Fibroblast of mammary gland (primary cell): ENCODE measurements around the gene GTF2IRD1.

Experiments used
- DNase-seq: peaks from one replicate; pipeline ENCODE4 v3.0.0-alpha.2; 2010; ENCODE audit warnings: low read depth
- H3K4me3 ChIP-seq: 2 replicates; pipeline ENCODE4 v1.5.1; 2011; ENCODE audit warnings: low read depth, mild to moderate bottlenecking, low read length, moderate library complexity; ENCODE audit not compliant: control insufficient read depth
- TF ChIP-seq, protein P1 (sequence below): conservative IDR thresholded peaks from 2 replicates; pipeline ENCODE4 v1.5.1; 2011; ENCODE audit warnings: low read depth, low read length, inconsistent platforms; ENCODE audit not compliant: control insufficient read depth, insufficient read depth

GTF2IRD1 gene

DNA sequence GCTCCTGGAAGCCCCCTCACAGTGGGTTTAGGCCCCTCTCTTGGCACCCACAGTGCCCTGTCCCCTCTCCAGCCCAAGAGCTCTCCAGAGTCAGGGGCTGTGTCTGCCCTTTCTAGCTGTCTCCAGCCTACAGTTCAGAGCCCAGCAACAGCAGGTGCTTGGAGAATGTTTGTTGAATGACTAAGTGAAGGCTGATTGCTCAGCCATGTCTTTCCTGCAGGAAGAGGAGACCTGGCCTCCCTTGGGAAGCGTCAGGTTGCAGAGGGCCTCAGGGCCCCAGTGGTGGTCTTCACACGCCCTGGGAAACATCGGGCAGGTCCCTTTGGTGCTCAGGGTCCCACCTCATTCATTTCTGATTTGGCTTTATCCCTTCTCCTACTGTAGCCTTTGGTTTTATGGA is 62.5 kb downstream of the GTF2IRD1 start:
- TF ChIP-seq, protein P1, sequence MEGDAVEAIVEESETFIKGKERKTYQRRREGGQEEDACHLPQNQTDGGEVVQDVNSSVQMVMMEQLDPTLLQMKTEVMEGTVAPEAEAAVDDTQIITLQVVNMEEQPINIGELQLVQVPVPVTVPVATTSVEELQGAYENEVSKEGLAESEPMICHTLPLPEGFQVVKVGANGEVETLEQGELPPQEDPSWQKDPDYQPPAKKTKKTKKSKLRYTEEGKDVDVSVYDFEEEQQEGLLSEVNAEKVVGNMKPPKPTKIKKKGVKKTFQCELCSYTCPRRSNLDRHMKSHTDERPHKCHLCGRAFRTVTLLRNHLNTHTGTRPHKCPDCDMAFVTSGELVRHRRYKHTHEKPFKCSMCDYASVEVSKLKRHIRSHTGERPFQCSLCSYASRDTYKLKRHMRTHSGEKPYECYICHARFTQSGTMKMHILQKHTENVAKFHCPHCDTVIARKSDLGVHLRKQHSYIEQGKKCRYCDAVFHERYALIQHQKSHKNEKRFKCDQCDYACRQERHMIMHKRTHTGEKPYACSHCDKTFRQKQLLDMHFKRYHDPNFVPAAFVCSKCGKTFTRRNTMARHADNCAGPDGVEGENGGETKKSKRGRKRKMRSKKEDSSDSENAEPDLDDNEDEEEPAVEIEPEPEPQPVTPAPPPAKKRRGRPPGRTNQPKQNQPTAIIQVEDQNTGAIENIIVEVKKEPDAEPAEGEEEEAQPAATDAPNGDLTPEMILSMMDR = no peak
- DNase-seq = no peak
- no peak overlapping the region for H3K4me3 ChIP-seq

DNA sequence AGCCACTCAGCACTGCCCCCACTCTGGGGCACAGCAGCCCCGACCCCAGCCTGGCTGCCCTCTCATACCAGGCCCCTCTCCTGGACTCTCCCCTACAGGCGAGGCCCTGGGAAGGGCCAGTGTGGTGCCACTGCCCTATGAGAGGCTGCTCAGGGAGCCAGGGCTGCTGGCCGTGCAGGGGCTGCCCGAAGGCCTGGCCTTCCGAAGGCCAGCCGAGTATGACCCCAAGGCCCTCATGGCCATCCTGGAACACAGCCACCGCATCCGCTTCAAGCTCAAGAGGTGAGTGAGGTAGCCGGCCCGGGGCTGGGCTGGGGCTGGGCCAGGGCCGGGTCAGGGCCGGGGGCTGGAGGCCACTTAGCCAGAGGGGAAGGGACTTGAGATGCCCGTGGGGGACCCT is 64.3 kb downstream of the GTF2IRD1 start:
- TF ChIP-seq, protein P1 = no peak

DNA sequence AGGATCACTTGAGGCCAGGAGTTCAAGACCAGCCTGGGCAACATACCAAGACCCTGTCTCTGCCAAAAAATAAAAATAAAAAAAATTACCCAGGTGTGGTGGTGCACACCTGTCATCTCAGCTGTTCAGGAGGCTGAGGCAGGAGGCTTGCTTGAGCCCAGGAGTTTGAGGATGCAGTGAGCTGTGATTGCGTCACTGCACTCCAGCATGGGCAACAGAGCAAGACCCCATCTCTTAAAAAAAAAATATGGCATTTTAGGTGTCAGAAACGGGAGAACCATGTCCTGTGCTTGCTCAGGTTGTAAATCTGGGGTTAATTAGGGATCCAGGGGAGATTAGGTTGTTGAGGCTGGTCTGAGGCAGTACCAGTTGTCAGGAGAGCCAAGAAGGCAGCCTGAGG is 64.9 kb downstream of the GTF2IRD1 start:
- DNase-seq = no peak
- no peak overlapping the region for H3K4me3 ChIP-seq
- TF ChIP-seq, protein P1 = no peak

More for the DNA sequence above, 64.3 kb downstream of the GTF2IRD1 start:
- no peak for DNase-seq
- H3K4me3 ChIP-seq = no peak overlapping the region

DNA sequence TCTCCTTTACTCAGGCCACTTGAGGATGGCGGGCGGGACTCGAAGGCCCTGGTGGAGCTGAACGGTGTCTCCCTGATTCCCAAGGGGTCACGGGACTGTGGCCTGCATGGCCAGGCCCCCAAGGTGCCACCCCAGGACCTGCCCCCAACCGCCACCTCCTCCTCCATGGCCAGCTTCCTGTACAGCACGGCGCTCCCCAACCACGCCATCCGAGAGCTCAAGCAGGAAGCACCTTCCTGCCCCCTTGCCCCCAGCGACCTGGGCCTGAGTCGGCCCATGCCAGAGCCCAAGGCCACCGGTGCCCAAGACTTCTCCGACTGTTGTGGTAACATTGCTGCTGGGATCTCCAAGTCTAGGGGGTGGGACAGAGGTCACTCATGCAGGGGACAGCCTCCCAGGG is 65.7 kb downstream of the GTF2IRD1 start:
- no peak overlapping the region for H3K4me3 ChIP-seq
- TF ChIP-seq, protein P1 = no peak
- no peak for DNase-seq

DNA sequence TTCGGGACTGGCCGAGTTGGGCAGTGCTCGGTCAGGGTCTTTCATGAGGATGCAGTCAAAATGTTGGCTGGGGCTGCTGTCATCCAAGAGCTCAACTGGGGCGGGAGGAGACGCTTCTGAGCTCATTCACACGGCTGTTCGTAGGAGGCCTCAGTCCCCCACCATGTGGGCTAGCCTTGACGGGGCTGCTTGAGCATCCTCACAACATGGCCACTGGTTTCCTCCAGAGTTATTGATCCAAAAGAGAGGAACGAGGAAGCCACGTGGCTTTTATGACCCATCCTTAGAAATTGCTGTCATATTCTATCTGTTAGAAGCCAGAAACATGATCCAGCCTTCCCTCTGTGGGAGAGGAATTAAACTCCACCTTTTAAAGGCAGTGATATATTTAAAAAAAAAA is 68.1 kb downstream of the GTF2IRD1 start:
- TF ChIP-seq, protein P1 = no peak
- no peak overlapping the region for H3K4me3 ChIP-seq
- no peak for DNase-seq

DNA sequence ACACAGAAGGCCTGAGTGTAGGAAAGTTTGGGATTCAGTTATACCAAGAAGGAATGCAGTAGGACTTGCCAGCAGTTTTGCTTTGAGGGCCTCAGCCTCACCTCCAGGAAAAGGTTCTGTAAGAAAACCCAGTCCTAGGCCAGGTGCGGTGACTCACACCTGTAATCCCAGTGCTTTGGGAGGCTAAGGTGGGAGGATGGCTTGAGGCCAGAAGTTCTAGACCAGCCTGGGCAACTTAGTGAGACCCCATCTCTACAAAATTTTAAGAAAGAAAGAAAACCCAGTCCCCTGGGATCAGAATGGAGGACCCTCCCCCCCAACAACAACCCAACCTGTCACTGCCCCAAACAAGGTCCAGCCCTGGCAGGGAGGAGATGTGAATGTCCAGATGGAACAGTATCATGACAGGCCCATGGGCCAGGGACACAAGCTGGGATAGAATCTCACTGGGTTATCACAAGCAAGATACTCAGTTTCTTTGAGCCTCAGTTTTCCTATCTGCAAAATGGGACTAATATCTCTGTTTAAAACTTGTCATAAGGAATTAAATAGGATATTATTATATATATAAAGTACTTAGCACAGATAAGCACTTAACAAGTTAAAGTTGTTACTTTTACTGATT is 68.7 kb downstream of the GTF2IRD1 start:
- DNase-seq = no peak
- TF ChIP-seq, protein P1 = no peak

DNA sequence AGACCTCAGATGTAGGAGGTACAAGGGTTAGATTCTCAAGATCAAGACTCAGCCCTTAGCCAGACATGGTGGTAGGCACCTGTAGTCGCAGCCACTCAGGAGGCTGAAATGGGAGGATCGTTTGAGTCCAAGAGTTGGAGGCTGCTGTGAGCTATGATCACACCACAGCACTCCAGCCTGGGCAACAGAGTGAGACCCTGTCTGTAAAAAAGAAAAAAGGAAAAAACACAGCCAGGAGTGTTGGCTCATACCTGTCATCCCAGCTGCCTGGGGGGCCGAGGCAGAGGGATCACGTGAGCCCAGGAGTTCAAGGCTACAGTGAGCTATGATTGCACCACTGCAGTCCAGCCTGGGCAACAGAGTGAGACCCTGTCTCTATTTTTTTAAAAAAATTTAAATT is 69.3 kb downstream of the GTF2IRD1 start:
- no peak for DNase-seq
- H3K4me3 ChIP-seq = no peak overlapping the region
- TF ChIP-seq, protein P1 = no peak

More for the DNA sequence above, 68.7 kb downstream of the GTF2IRD1 start:
- no peak overlapping the region for H3K4me3 ChIP-seq
